Measurements from ENCODE around the gene LRRTM4. TPM values are rescaled to one million over a fixed set of nuclear protein-coding genes. Genes with fewer than 3 reads are reported as not detected.
A peak's percentile ranks its signal among the peaks of the same experiment; 100 is the strongest.

Gene LRRTM4
- total RNA-seq, 1 experiment from 2014 or later = 0.13 TPM

- H3K27me3 ChIP-seq (replicated peaks; ENCODE audit: insufficient read depth, low read depth, low read length, poor library complexity) = no peaks in the 10 kb centered on the region
- ChIA-PET CTCF (no interaction called here), POLR2A (ENCODE audit: low non-redundant PET) (no interaction called here)
- no peaks in the 10 kb centered on the region for H3K9me3 ChIP-seq (ENCODE audit: low read depth, low read length, poor library complexity, severe bottlenecking)
- H3K36me3 ChIP-seq (ENCODE audit: insufficient read depth, low read length, poor library complexity, severe bottlenecking) = no peaks in the 10 kb centered on the region
- intact Hi-C loops (cut with micrococcal nuclease; ENCODE audit: unreplicated experiment) = no loop called here
- no peaks in the 10 kb centered on the region for H3K4me1 ChIP-seq (ENCODE audit: insufficient read depth, low read length, poor library complexity, severe bottlenecking)
- peak; percentile 50 for DNase-seq (ENCODE audit: low spot score)
- no peak overlapping the region for H3K4me3 ChIP-seq (ENCODE audit: low read depth, low read length, poor library complexity, severe bottlenecking)
- BruUV-seq (replicated peaks) = no TSS peak
- no peak overlapping the region for H3K27ac ChIP-seq (ENCODE audit: low read depth, low read length, poor library complexity, severe bottlenecking)
- TF ChIP-seq, protein P1, sequence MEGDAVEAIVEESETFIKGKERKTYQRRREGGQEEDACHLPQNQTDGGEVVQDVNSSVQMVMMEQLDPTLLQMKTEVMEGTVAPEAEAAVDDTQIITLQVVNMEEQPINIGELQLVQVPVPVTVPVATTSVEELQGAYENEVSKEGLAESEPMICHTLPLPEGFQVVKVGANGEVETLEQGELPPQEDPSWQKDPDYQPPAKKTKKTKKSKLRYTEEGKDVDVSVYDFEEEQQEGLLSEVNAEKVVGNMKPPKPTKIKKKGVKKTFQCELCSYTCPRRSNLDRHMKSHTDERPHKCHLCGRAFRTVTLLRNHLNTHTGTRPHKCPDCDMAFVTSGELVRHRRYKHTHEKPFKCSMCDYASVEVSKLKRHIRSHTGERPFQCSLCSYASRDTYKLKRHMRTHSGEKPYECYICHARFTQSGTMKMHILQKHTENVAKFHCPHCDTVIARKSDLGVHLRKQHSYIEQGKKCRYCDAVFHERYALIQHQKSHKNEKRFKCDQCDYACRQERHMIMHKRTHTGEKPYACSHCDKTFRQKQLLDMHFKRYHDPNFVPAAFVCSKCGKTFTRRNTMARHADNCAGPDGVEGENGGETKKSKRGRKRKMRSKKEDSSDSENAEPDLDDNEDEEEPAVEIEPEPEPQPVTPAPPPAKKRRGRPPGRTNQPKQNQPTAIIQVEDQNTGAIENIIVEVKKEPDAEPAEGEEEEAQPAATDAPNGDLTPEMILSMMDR (conservative IDR thresholded peaks at IDR 0.05; ENCODE audit: low read depth, low read length) = no peak
- no peak for TF ChIP-seq EZH2 (IDR thresholded peaks at IDR 0.05; ENCODE audit: borderline replicate concordance, low read depth, low read length, poor library complexity, severe bottlenecking)
Measured at GRCh38 chr2:76861708-76862107, 660.5 kb downstream of the LRRTM4 start.

DNA sequence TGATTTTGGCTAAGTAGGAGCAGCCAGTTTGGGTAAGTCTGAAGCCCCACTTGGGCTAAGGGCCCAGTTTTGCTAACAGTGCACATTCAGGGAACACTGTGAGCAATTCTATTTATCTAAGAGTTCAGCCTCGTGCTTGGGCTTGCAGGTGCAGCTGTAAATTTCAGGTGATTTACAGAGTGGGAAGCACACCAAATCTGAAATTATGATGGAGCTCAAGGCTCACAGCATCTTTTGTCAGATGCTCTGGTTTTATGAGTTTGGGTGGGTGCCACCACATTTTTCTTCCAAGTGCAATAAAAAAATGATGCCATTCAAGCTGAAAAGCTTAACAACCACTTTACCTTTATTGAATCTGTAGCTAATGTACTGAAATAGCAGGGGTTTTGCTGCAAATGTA is 671.2 kb downstream of the LRRTM4 start:
- TF ChIP-seq EZH2 (IDR thresholded peaks at IDR 0.05; ENCODE audit: borderline replicate concordance, low read depth, low read length, poor library complexity, severe bottlenecking) = no peak
- TF ChIP-seq, protein P1 (conservative IDR thresholded peaks at IDR 0.05; ENCODE audit: low read depth, low read length) = no peak
- ChIA-PET POLR2A (ENCODE audit: low non-redundant PET) (no interaction called here), CTCF (no interaction called here)
- Histone ChIP-seq H3K27me3 (replicated peaks; ENCODE audit: insufficient read depth, low read depth, low read length, poor library complexity) (no peaks in the 10 kb centered on the region), H3K9me3 (ENCODE audit: low read depth, low read length, poor library complexity, severe bottlenecking) (no peaks in the 10 kb centered on the region), H3K4me3 (ENCODE audit: low read depth, low read length, poor library complexity, severe bottlenecking) (no peak overlapping the region), H3K27ac (ENCODE audit: low read depth, low read length, poor library complexity, severe bottlenecking) (no peak overlapping the region), H3K4me1 (ENCODE audit: insufficient read depth, low read length, poor library complexity, severe bottlenecking) (peaks cover 7% of the 10 kb centered on the region), H3K36me3 (ENCODE audit: insufficient read depth, low read length, poor library complexity, severe bottlenecking) (no peaks in the 10 kb centered on the region)
- BruUV-seq (replicated peaks) = no TSS peak
- intact Hi-C loops (cut with micrococcal nuclease; ENCODE audit: unreplicated experiment) = no loop called here
- no peak for DNase-seq (ENCODE audit: low spot score)

DNA sequence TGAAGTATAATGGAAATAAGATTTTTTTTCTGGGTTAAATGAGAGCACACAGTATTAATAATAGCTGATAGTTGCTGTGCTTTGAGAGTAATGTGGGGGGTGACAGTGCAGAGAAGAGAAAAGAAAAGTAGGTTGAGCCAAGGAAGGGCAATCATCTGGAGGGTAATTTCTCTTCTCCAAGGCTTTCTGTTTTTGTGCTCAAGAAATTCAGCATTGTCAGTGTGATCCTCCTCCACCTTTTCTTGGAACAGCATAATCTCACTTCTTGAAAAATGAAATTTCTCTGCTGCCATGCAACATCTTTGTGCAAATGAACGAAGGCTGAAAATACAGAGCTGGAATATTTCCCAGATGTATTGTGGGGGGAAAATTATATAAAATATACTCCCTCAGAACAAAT is 673.1 kb downstream of the LRRTM4 start:
- no peaks in the 10 kb centered on the region for H3K9me3 ChIP-seq (ENCODE audit: low read depth, low read length, poor library complexity, severe bottlenecking)
- H3K27me3 ChIP-seq (replicated peaks; ENCODE audit: insufficient read depth, low read depth, low read length, poor library complexity) = no peaks in the 10 kb centered on the region
- BruUV-seq (replicated peaks) = no TSS peak
- H3K36me3 ChIP-seq (ENCODE audit: insufficient read depth, low read length, poor library complexity, severe bottlenecking) = no peaks in the 10 kb centered on the region
- intact Hi-C loops (cut with micrococcal nuclease; ENCODE audit: unreplicated experiment) = no loop called here
- ChIA-PET CTCF (no interaction called here), POLR2A (ENCODE audit: low non-redundant PET) (interaction anchor here (0.5 kb wide), 1 partner anchor 1093 kb away, joined by 3 read pairs; no protein-coding TSS in a partner anchor)
- no peak for DNase-seq (ENCODE audit: low spot score)
- no peak overlapping the region for H3K4me3 ChIP-seq (ENCODE audit: low read depth, low read length, poor library complexity, severe bottlenecking)
- no peak overlapping the region for H3K27ac ChIP-seq (ENCODE audit: low read depth, low read length, poor library complexity, severe bottlenecking)
- TF ChIP-seq EZH2 (IDR thresholded peaks at IDR 0.05; ENCODE audit: borderline replicate concordance, low read depth, low read length, poor library complexity, severe bottlenecking) = no peak
- TF ChIP-seq, protein P1 (conservative IDR thresholded peaks at IDR 0.05; ENCODE audit: low read depth, low read length) = no peak
- peaks cover 7% of the 10 kb centered on the region for H3K4me1 ChIP-seq (ENCODE audit: insufficient read depth, low read length, poor library complexity, severe bottlenecking)

Data from A673 (cell line).